Neural cell (in vitro differentiated cells): Measurements from ENCODE around the gene ABCB8. TPM values are rescaled to one million over a fixed set of nuclear protein-coding genes. Genes with fewer than 3 reads are reported as not detected.

ENCODE experiments used
- H2AFZ ChIP-seq: fragments of 200-600, 300-800 bp; sonication (generic), shearing (Covaris generic); 2 replicates; pipeline ENCODE4 v1.6.0; 2014; ENCODE audit warnings: low read depth, mild to moderate bottlenecking, antibody characterized with exemption, low read length, moderate library complexity
- H3F3A ChIP-seq: fragments of 200-600 bp; shearing (Covaris generic); 2 replicates; pipeline ENCODE4 v1.6.1; 2016; ENCODE audit warnings: mild to moderate bottlenecking, moderate library complexity, mixed read lengths, antibody characterized with exemption, low read length; ENCODE audit not compliant: insufficient read depth, poor library complexity, severe bottlenecking
- H3K27ac ChIP-seq: fragments of 200-600, 300-800 bp; sonication (generic), shearing (Covaris generic); 2 replicates; pipeline ENCODE4 v1.5.1; 2014; ENCODE audit warnings: mild to moderate bottlenecking, low read length, moderate library complexity
- H3K27me3 ChIP-seq: fragments of 300-800, 200-600 bp; sonication (generic), shearing (Covaris generic); 2 replicates; pipeline ENCODE4 v1.6.0; 2014; ENCODE audit warnings: mild to moderate bottlenecking, low read depth, low read length, moderate library complexity; ENCODE audit not compliant: insufficient read depth
- H3K36me3 ChIP-seq: fragments of 300-800, 200-600 bp; sonication (generic), shearing (Covaris generic); 2 replicates; pipeline ENCODE4 v1.5.1; 2014; ENCODE audit warnings: mild to moderate bottlenecking, antibody characterized with exemption, low read length, moderate library complexity; ENCODE audit not compliant: insufficient read depth
- H3K4me2 ChIP-seq: fragments of 300-800, 200-600 bp; sonication (generic), shearing (Covaris generic); 2 replicates; pipeline ENCODE4 v1.6.0; 2014; ENCODE audit warnings: mild to moderate bottlenecking, low read length
- H3K4me3 ChIP-seq: fragments of 300-800, 200-600 bp; sonication (generic), shearing (Covaris generic); 2 replicates; pipeline ENCODE4 v1.5.1; 2014; ENCODE audit warnings: mild to moderate bottlenecking, low read length, moderate library complexity
- H3K79me2 ChIP-seq: fragments of 200-600 bp; shearing (Covaris generic); replicated peaks from 2 replicates; pipeline ENCODE4 v1.6.0; 2014; ENCODE audit warnings: mild to moderate bottlenecking, low read length, moderate library complexity; ENCODE audit not compliant: insufficient read depth
- H3K9ac ChIP-seq: fragments of 300-800, 200-600 bp; sonication (generic), shearing (Covaris generic); 2 replicates; pipeline ENCODE4 v1.6.1; 2016; ENCODE audit warnings: mild to moderate bottlenecking, low read length, mixed read lengths
- H3K9me2 ChIP-seq: fragments of 200-600 bp; shearing (Covaris generic); 2 replicates; pipeline ENCODE4 v1.6.1; 2016; ENCODE audit warnings: mild to moderate bottlenecking, low read length, mixed read lengths; ENCODE audit not compliant: insufficient read depth
- H3K9me3 ChIP-seq: fragments of 200-600, 300-800 bp; sonication (generic), shearing (Covaris generic); 2 replicates; pipeline ENCODE4 v1.6.1; 2016; ENCODE audit warnings: mild to moderate bottlenecking, mixed run types, low read length, moderate library complexity, mixed read lengths
- H4K20me1 ChIP-seq: fragments of 200-600 bp; shearing (Covaris generic); 2 replicates; pipeline ENCODE4 v1.6.1; 2016; ENCODE audit warnings: mild to moderate bottlenecking, mixed run types; ENCODE audit not compliant: insufficient read depth
- EP300 ChIP-seq: fragments of 450-650 bp; conservative IDR thresholded peaks from 2 replicates; pipeline ENCODE4 v1.6.1; 2014; ENCODE audit warnings: antibody characterized with exemption, mild to moderate bottlenecking, moderate library complexity; ENCODE audit not compliant: poor library complexity, severe bottlenecking
- EZH2 ChIP-seq: fragments of 200-600, 300-800 bp; shearing (Covaris generic), sonication (generic); IDR thresholded peaks from 2 replicates; pipeline ENCODE4 v1.6.1; 2014; ENCODE audit warnings: antibody characterized with exemption, low read length, borderline replicate concordance, mild to moderate bottlenecking; ENCODE audit not compliant: insufficient read depth, poor library complexity, severe bottlenecking
- MXI1 ChIP-seq: fragments of 450-650 bp; conservative IDR thresholded peaks from 2 replicates; pipeline ENCODE4 v1.6.1; 2014; ENCODE audit warnings: antibody characterized with exemption, mild to moderate bottlenecking; ENCODE audit not compliant: poor library complexity, severe bottlenecking
- POLR2AphosphoS5 ChIP-seq: IDR thresholded peaks from 2 replicates; pipeline ENCODE4 v1.6.1; 2012
- RAD21 ChIP-seq: fragments of 450-650 bp; conservative IDR thresholded peaks from 2 replicates; pipeline ENCODE4 v1.6.1; 2014; ENCODE audit warnings: antibody characterized with exemption, mild to moderate bottlenecking, moderate library complexity
- SMC3 ChIP-seq: fragments of 450-650 bp; conservative IDR thresholded peaks from 2 replicates; pipeline ENCODE4 v1.6.1; 2014; ENCODE audit warnings: antibody characterized with exemption, mild to moderate bottlenecking, moderate library complexity; ENCODE audit not compliant: poor library complexity
- TAF1 ChIP-seq: IDR thresholded peaks from 2 replicates; pipeline ENCODE4 v1.6.1; 2012; ENCODE audit warnings: low read depth
- polyA plus RNA-seq: library from polyadenylated mRNA; depleted of rRNA; stranded (reverse); fragments of >200 nt; gene quantifications from 2 replicates; pipeline ENCODE4 v1.2.3, GENCODE V29; 2014
- TF ChIP-seq, protein P1 (sequence below): fragments of 450-650 bp; IDR thresholded peaks from 2 replicates; pipeline ENCODE4 v1.5.1; 2014; ENCODE audit warnings: antibody characterized with exemption, mild to moderate bottlenecking, moderate library complexity; ENCODE audit not compliant: poor library complexity, severe bottlenecking
- TF ChIP-seq, protein P2 (sequence below): IDR thresholded peaks from 2 replicates; pipeline ENCODE4 v1.6.1; 2012; ENCODE audit warnings: borderline replicate concordance

The ABCB8 gene
- polyA plus RNA-seq, 1 donor from 2014 or later = 40.5 TPM

DNA sequence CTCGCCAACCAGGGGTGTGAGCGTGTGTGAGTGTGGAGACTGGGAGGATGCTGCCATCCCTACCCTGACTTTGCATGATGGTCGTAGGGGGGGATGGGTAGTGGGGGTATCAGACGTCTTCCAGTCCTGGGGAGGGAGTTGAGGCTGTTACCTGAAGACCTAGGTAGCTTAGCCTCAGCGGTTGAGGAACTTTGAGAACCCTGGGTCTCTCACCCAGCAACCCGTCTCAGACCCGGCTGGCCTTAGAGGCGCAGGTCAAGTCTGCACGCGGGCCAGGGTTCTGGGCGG is 33.8 kb downstream of the ABCB8 start:
- no peak overlapping the region for H3K4me2 ChIP-seq
- no peaks in the 10 kb centered on the region for H4K20me1 ChIP-seq
- H3K27ac ChIP-seq = no peak overlapping the region
- no peaks in the 10 kb centered on the region for H3K9me3 ChIP-seq
- no peaks in the 10 kb centered on the region for H3K9me2 ChIP-seq
- H3K4me3 ChIP-seq = no peak overlapping the region
- no peaks in the 10 kb centered on the region for H3K36me3 ChIP-seq
- TF ChIP-seq EZH2 (no peak), MXI1 (no peak), POLR2AphosphoS5 (no peak), EP300 (no peak), SMC3 (no peak), RAD21 (no peak), TAF1 (no peak)
- TF ChIP-seq, protein P1, sequence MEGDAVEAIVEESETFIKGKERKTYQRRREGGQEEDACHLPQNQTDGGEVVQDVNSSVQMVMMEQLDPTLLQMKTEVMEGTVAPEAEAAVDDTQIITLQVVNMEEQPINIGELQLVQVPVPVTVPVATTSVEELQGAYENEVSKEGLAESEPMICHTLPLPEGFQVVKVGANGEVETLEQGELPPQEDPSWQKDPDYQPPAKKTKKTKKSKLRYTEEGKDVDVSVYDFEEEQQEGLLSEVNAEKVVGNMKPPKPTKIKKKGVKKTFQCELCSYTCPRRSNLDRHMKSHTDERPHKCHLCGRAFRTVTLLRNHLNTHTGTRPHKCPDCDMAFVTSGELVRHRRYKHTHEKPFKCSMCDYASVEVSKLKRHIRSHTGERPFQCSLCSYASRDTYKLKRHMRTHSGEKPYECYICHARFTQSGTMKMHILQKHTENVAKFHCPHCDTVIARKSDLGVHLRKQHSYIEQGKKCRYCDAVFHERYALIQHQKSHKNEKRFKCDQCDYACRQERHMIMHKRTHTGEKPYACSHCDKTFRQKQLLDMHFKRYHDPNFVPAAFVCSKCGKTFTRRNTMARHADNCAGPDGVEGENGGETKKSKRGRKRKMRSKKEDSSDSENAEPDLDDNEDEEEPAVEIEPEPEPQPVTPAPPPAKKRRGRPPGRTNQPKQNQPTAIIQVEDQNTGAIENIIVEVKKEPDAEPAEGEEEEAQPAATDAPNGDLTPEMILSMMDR = no peak
- TF ChIP-seq, protein P2, sequence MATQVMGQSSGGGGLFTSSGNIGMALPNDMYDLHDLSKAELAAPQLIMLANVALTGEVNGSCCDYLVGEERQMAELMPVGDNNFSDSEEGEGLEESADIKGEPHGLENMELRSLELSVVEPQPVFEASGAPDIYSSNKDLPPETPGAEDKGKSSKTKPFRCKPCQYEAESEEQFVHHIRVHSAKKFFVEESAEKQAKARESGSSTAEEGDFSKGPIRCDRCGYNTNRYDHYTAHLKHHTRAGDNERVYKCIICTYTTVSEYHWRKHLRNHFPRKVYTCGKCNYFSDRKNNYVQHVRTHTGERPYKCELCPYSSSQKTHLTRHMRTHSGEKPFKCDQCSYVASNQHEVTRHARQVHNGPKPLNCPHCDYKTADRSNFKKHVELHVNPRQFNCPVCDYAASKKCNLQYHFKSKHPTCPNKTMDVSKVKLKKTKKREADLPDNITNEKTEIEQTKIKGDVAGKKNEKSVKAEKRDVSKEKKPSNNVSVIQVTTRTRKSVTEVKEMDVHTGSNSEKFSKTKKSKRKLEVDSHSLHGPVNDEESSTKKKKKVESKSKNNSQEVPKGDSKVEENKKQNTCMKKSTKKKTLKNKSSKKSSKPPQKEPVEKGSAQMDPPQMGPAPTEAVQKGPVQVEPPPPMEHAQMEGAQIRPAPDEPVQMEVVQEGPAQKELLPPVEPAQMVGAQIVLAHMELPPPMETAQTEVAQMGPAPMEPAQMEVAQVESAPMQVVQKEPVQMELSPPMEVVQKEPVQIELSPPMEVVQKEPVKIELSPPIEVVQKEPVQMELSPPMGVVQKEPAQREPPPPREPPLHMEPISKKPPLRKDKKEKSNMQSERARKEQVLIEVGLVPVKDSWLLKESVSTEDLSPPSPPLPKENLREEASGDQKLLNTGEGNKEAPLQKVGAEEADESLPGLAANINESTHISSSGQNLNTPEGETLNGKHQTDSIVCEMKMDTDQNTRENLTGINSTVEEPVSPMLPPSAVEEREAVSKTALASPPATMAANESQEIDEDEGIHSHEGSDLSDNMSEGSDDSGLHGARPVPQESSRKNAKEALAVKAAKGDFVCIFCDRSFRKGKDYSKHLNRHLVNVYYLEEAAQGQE = no peak
- peaks cover 7% of the 10 kb centered on the region for H3K27me3 ChIP-seq
- no peak overlapping the region for H2AFZ ChIP-seq
- H3F3A ChIP-seq = peaks cover 6% of the 10 kb centered on the region
- H3K79me2 ChIP-seq = no peaks in the 10 kb centered on the region
- no peak overlapping the region for H3K9ac ChIP-seq

DNA sequence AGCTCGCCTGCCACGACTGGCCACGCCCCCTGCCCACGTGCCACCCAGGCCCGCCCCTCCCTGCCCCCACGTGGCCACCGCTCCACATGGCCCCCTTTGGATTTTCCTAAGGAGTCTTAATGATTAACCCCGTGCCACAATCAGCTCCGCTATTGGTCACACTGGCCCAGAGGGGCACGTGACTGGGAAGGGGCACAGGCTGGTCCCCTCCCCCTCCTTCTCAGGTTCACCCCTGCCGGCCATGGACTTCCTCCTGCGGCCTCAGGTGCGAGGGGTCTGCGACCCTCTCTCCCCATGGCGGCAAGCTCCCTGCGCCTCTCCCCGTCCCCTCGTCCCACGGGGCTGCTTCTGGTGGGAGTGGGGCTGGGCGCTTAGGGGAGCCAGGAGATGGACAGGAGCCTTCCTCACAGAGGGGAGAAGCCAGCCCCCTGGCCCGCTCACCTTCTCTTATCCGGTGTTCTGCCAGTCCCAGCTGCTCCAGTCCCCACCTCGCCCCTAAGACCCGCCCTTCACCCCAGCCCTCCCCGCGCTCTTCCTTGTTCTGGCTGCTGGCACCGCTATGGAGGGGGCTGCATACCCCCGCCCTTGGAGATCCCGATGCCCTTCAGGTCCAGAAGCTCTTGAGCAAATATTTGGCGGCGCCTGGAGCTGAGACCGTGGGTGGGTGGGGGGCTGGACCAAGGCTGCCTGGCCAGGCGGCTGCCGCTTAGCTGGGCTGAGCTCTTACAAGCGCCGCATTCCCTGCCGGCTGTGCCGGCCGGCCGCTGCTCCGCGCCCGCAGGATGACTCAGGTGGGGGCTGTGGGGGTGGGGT is 34.4 kb downstream of the ABCB8 start:
- H3K4me2 ChIP-seq = no peak overlapping the region
- H4K20me1 ChIP-seq = no peaks in the 10 kb centered on the region
- peaks cover 6% of the 10 kb centered on the region for H3F3A ChIP-seq

More for the DNA sequence above, 34.4 kb downstream of the ABCB8 start:
- Histone ChIP-seq H3K9me3 (no peaks in the 10 kb centered on the region), H2AFZ (no peak overlapping the region), H3K4me3 (no peak overlapping the region), H3K79me2 (no peaks in the 10 kb centered on the region), H3K27me3 (peaks cover 7% of the 10 kb centered on the region), H3K9me2 (no peaks in the 10 kb centered on the region), H3K9ac (no peak overlapping the region), H3K27ac (no peak overlapping the region), H3K36me3 (no peaks in the 10 kb centered on the region)
- TF ChIP-seq SMC3 (no peak), TAF1 (no peak), POLR2AphosphoS5 (no peak), RAD21 (no peak), MXI1 (peak; percentile 29)
- TF ChIP-seq, protein P1 = no peak
